ENCODE measurements around the gene PTPRT. TPM values are rescaled to one million over a fixed set of nuclear protein-coding genes. Genes with fewer than 3 reads are reported as not detected.

The PTPRT gene
- total RNA-seq, 1 experiment from 2014 or later, result 44.5 TPM

- no peaks in the 10 kb centered on the region for H3K79me2 ChIP-seq (ENCODE audit: low read length)
- no peaks in the 10 kb centered on the region for H4K20me1 ChIP-seq (ENCODE audit: insufficient read depth, low read depth, low read length)
- no peaks in the 10 kb centered on the region for H3K9me2 ChIP-seq (replicated peaks; ENCODE audit: insufficient read depth, low read length)
- H3K36me3 ChIP-seq (ENCODE audit: insufficient read depth, low read length), result no peaks in the 10 kb centered on the region
- no peak overlapping the region for H3K27ac ChIP-seq (ENCODE audit: low read length)
- H3K4me1 ChIP-seq (ENCODE audit: low read length), result no peaks in the 10 kb centered on the region
- H3K9ac ChIP-seq (ENCODE audit: low read length), result no peak overlapping the region
- H3K4me3 ChIP-seq (ENCODE audit: low read length), result no peak overlapping the region
- H3K27me3 ChIP-seq (ENCODE audit: low read length), result no peaks in the 10 kb centered on the region
- no peak for DNase-seq
- H2AFZ ChIP-seq (ENCODE audit: low read length), result no peak overlapping the region
- H3K9me3 ChIP-seq (ENCODE audit: low read length), result no peaks in the 10 kb centered on the region
- H3K4me2 ChIP-seq (ENCODE audit: low read depth, low read length, poor library complexity, severe bottlenecking), result no peak overlapping the region
Observed at GRCh38 chr20:42026599-42026998, 1163.1 kb downstream of the PTPRT start.

- Histone ChIP-seq H3K27ac (ENCODE audit: low read length) (no peak overlapping the region), H4K20me1 (ENCODE audit: insufficient read depth, low read depth, low read length) (no peaks in the 10 kb centered on the region), H3K9me2 (replicated peaks; ENCODE audit: insufficient read depth, low read length) (no peaks in the 10 kb centered on the region), H3K9ac (ENCODE audit: low read length) (no peak overlapping the region), H3K4me3 (ENCODE audit: low read length) (no peak overlapping the region), H3K9me3 (ENCODE audit: low read length) (no peaks in the 10 kb centered on the region), H3K36me3 (ENCODE audit: insufficient read depth, low read length) (no peaks in the 10 kb centered on the region), H3K4me1 (ENCODE audit: low read length) (no peaks in the 10 kb centered on the region), H3K79me2 (ENCODE audit: low read length) (no peaks in the 10 kb centered on the region), H2AFZ (ENCODE audit: low read length) (no peak overlapping the region), H3K4me2 (ENCODE audit: low read depth, low read length, poor library complexity, severe bottlenecking) (no peak overlapping the region), H3K27me3 (ENCODE audit: low read length) (no peaks in the 10 kb centered on the region)
- DNase-seq, result peak; percentile 78
Observed at GRCh38 chr20:42024653-42025052, 1165.1 kb downstream of the PTPRT start.

Small RNA genes lying within 50 kb of the gene (small RNA-seq; reads per million reads assigned to genes)
- 0.75 reads per million, percentile 21 among the genes with 10 or more reads in this experiment for gene RN7SKP100
